T-cell (primary cell): ENCODE data around the gene C5orf15. TPM values are rescaled to one million over a fixed set of nuclear protein-coding genes. Genes with fewer than 3 reads are reported as not detected.

Source experiments
- ATAC-seq, 4 experiments: fragments of 200-7000 bp in 3 of 4; fragments of 150-1000 bp in 1 of 4; cut with Tn5 transposase; replicated peaks in 1 of 4; 1 replicate in 3 of 4; 2 replicates in 1 of 4; pipeline ENCODE4 v1.10.0; 2021; ENCODE audit warnings: moderate library complexity in 3 of 4, mild to moderate bottlenecking in 2 of 4, moderate number of reproducible peaks in 1 of 4
- CTCF ChIA-PET, 2 donors: fragments of 300-600 bp; sonication (Branson Sonifier 250); formaldehyde crosslinking; loops; one replicate each; lab custom pipeline; 2022; ENCODE audit warnings: antibody characterized with exemption in 2 of 2; lab: Charles Lee
- POLR2A ChIA-PET, 2 donors: fragments of 300-600 bp; sonication (Branson Sonifier 250); formaldehyde crosslinking; loops; one replicate each; lab custom pipeline; 2022; ENCODE audit warnings: antibody characterized with exemption in 2 of 2; lab: Charles Lee
- DNase-seq, 35 experiments: peaks; one replicate each; pipeline versions ENCODE4 v3.0.0 to v3.0.0-alpha.2; 2013 to 2023
- H3K27ac ChIP-seq: one replicate; pipeline ENCODE4 v1.5.1; 2013; ENCODE audit warnings: low read length
- H3K27me3 ChIP-seq, 2 experiments: replicated peaks in 1 of 2; 1 replicate in 1 of 2; 2 replicates in 1 of 2; pipeline versions ENCODE4 v1.6.1 to v1.7.0; 2013; ENCODE audit warnings: low read length in 1 of 2, mixed read lengths in 1 of 2; ENCODE audit not compliant: control insufficient read depth in 2 of 2, insufficient read depth in 2 of 2; ENCODE audit errors: extremely low read depth in 1 of 2
- H3K36me3 ChIP-seq, 2 donors: 1 replicate in 1 of 2; 2 replicates in 1 of 2; pipeline versions ENCODE4 v1.6.1 to v1.7.0; 2013; ENCODE audit warnings: low read length in 1 of 2; ENCODE audit not compliant: control insufficient read depth in 2 of 2, insufficient read depth in 1 of 2; ENCODE audit errors: extremely low read depth in 1 of 2
- H3K4me1 ChIP-seq, 2 experiments: 1 replicate in 1 of 2; 2 replicates in 1 of 2; pipeline versions ENCODE4 v1.6.1 to v1.7.0; 2013; ENCODE audit warnings: low read length in 2 of 2, mixed read lengths in 1 of 2; ENCODE audit not compliant: insufficient read depth in 2 of 2, control insufficient read depth in 1 of 2; ENCODE audit errors: extremely low read depth in 1 of 2
- H3K4me3 ChIP-seq, 2 donors: 1 replicate in 1 of 2; 2 replicates in 1 of 2; pipeline versions ENCODE4 v1.5.1 to v1.7.0; 2013; ENCODE audit warnings: mild to moderate bottlenecking in 2 of 2, low read length in 1 of 2, moderate library complexity in 1 of 2; ENCODE audit not compliant: control insufficient read depth in 1 of 2; ENCODE audit errors: extremely low read depth in 1 of 2
- H3K9me3 ChIP-seq: 2 replicates; pipeline ENCODE4 v1.7.0; 2013
- H3K27ac Mint-ChIP-seq, 2 donors: one replicate each; pipeline ENCODE4 v1.8.0; 2020 to 2021; ENCODE audit warnings: mild to moderate bottlenecking in 2 of 2, mixed read lengths in 2 of 2
- H3K27me3 Mint-ChIP-seq, 2 donors: one replicate each; pipeline ENCODE4 v1.8.0; 2021 to 2022; ENCODE audit warnings: mixed read lengths in 2 of 2
- H3K36me3 Mint-ChIP-seq: one replicate; pipeline ENCODE4 v1.8.0; 2021; ENCODE audit warnings: mixed read lengths
- H3K4me1 Mint-ChIP-seq, 3 donors: one replicate each; pipeline ENCODE4 v1.8.0; 2020 to 2022; ENCODE audit warnings: mixed read lengths in 3 of 3, mild to moderate bottlenecking in 1 of 3
- H3K4me3 Mint-ChIP-seq, 3 donors: one replicate each; pipeline ENCODE4 v1.8.0; 2020 to 2022; ENCODE audit warnings: mild to moderate bottlenecking in 3 of 3, mixed read lengths in 3 of 3, moderate library complexity in 3 of 3
- H3K9me3 Mint-ChIP-seq, 3 donors: one replicate each; pipeline ENCODE4 v1.8.0; 2020 to 2022; ENCODE audit warnings: mixed read lengths in 3 of 3
- WGBS: methylation state at CpG from one replicate; pipeline ENCODE4 v1.1.5; 2013; ENCODE audit warnings: missing lambda C conversion rate; ENCODE audit not compliant: insufficient coverage; 5-methylcytosine and 5-hydroxymethylcytosine counted together
- total RNA-seq, 35 experiments: library from RNA in 6 of 35; stranded (reverse) in 6 of 35; fragments of 120-200 nt in 1 of 35; gene quantifications; one replicate each; pipeline versions ENCODE4 v1.2.1 to v1.2.4 and lab custom pipeline; 2013 to 2026

The C5orf15 gene
- total RNA-seq, 5 donors from 2014 or later (not counting 1 experiment from before 2014, with no cell fraction given) = 12.6 to 14.7 (median 14.5) TPM

GRCh38 chr5:134000091-134000511 is 31.7 kb upstream of the C5orf15 start:
- no peak for DNase-seq
- no peak overlapping the region for H3K4me3 ChIP-seq
- WGBS = 53% methylated on average over 4 of the region's 5 CpGs
- H3K4me1 ChIP-seq = peaks cover 7 to 66% of the 10 kb centered on the region in 2 experiments
- peaks cover 3% of the 10 kb centered on the region for H3K36me3 Mint-ChIP-seq
- no peaks in the 10 kb centered on the region for H3K9me3 ChIP-seq
- H3K36me3 ChIP-seq = peaks cover 0 to 5% of the 10 kb centered on the region in 2 donors
- no peak overlapping the region for H3K27ac ChIP-seq
- no peaks in the 10 kb centered on the region for H3K27me3 ChIP-seq
- no peak for ATAC-seq
- no peak overlapping the region for H3K4me3 Mint-ChIP-seq
- CTCF ChIA-PET = no interaction called here
- no peaks in the 10 kb centered on the region for H3K27me3 Mint-ChIP-seq
- H3K27ac Mint-ChIP-seq = peak overlapping the region in 1 of 2 donors; percentile 2
- H3K4me1 Mint-ChIP-seq = peaks cover 66 to 73% (median 68%) of the 10 kb centered on the region in 3 donors
- POLR2A ChIA-PET = interaction anchor here in 1 of 2 donors (0.6 kb wide), 1 partner anchor 175 kb away, joined by 3 read pairs; no protein-coding TSS in a partner anchor
- H3K9me3 Mint-ChIP-seq = no peaks in the 10 kb centered on the region

- H3K27ac Mint-ChIP-seq = peak overlapping the region in 1 of 2 donors; percentile 34
- POLR2A ChIA-PET = interaction anchor here in 1 of 2 donors (0.7 kb wide), 1 partner anchor 69 kb away, joined by 3 read pairs; no protein-coding TSS in a partner anchor
- Histone ChIP-seq H3K27ac (no peak overlapping the region), H3K4me3 (no peak overlapping the region), H3K4me1 (peaks cover 7 to 67% of the 10 kb centered on the region in 2 experiments), H3K36me3 (peaks cover 0 to 5% of the 10 kb centered on the region in 2 donors), H3K9me3 (no peaks in the 10 kb centered on the region), H3K27me3 (no peaks in the 10 kb centered on the region)
- no peak for ATAC-seq
- 98% methylated on average over 4 of the region's 7 CpGs for WGBS
- H3K4me3 Mint-ChIP-seq = no peak overlapping the region
- H3K27me3 Mint-ChIP-seq = no peaks in the 10 kb centered on the region
- DNase-seq = no peak
- no peaks in the 10 kb centered on the region for H3K9me3 Mint-ChIP-seq
- CTCF ChIA-PET = interaction anchor here (0.6 to 1.1 kb wide), 2 partner anchors 20 to 81 kb away, joined by 3 to 5 read pairs; no protein-coding TSS in a partner anchor
- H3K4me1 Mint-ChIP-seq = peaks cover 77 to 86% (median 81%) of the 10 kb centered on the region in 3 donors
- H3K36me3 Mint-ChIP-seq = peaks cover 3% of the 10 kb centered on the region
These were observed 30.4 kb upstream of the C5orf15 start for GRCh38 chr5:133998807-133999206.

- Histone ChIP-seq H3K27ac (no peak overlapping the region), H3K9me3 (no peaks in the 10 kb centered on the region), H3K4me1 (peaks cover 1 to 60% of the 10 kb centered on the region in 2 experiments), H3K36me3 (peaks cover 0 to 5% of the 10 kb centered on the region in 2 donors), H3K4me3 (no peak overlapping the region), H3K27me3 (no peaks in the 10 kb centered on the region)
- H3K27me3 Mint-ChIP-seq = no peaks in the 10 kb centered on the region
- 100% methylated on average over 1 of the region's 6 CpGs for WGBS
- DNase-seq (no peak), ATAC-seq (no peak)
- POLR2A ChIA-PET = interaction anchor here in 1 of 2 donors (0.6 kb wide), 1 partner anchor 110 kb away, joined by 3 read pairs; no protein-coding TSS in a partner anchor
- CTCF ChIA-PET = interaction anchor here in 1 of 2 donors (0.7 to 1.1 kb wide), 4 partner anchors 20 to 623 kb away, joined by 3 to 5 read pairs (median 4); no protein-coding TSS in a partner anchor
- peaks cover 73 to 84% (median 78%) of the 10 kb centered on the region in 3 donors for H3K4me1 Mint-ChIP-seq
- no peaks in the 10 kb centered on the region for H3K9me3 Mint-ChIP-seq
- peaks cover 3% of the 10 kb centered on the region for H3K36me3 Mint-ChIP-seq
- peak overlapping the region in 1 of 2 donors; percentile 34 for H3K27ac Mint-ChIP-seq
- H3K4me3 Mint-ChIP-seq = no peak overlapping the region
These were observed 29.6 kb upstream of the C5orf15 start for GRCh38 chr5:133998042-133998441.

GRCh38 chr5:133996683-133997252 is 28.3 kb upstream of the C5orf15 start:
- DNase-seq (peak in 3 of 35 experiments; percentile 19 to 42 (median 33)), ATAC-seq (peak in 1 of 4 experiments; percentile 33)
- no peak overlapping the region for H3K27ac ChIP-seq
- peaks cover 0 to 5% of the 10 kb centered on the region in 2 donors for H3K36me3 ChIP-seq
- H3K4me3 ChIP-seq = no peak overlapping the region
- peaks cover 0 to 51% of the 10 kb centered on the region in 2 experiments for H3K4me1 ChIP-seq
- ChIA-PET CTCF (interaction anchor here (0.5 to 1.1 kb wide), 8 partner anchors 15 to 1543 kb away, joined by 3 to 6 read pairs (median 4); no protein-coding TSS in a partner anchor), POLR2A (no interaction called here)
- Mint-ChIP-seq H3K4me1 (peaks cover 70 to 78% (median 72%) of the 10 kb centered on the region in 3 donors), H3K4me3 (no peak overlapping the region), H3K27me3 (no peaks in the 10 kb centered on the region), H3K27ac (no peak overlapping the region), H3K9me3 (no peaks in the 10 kb centered on the region), H3K36me3 (peaks cover 3% of the 10 kb centered on the region)
- 71% methylated on average over 1 of the region's 3 CpGs for WGBS
- H3K9me3 ChIP-seq = no peaks in the 10 kb centered on the region
- H3K27me3 ChIP-seq = no peaks in the 10 kb centered on the region

GRCh38 chr5:133995883-133996563 is 27.6 kb upstream of the C5orf15 start:
- no peak overlapping the region for H3K27ac Mint-ChIP-seq
- H3K9me3 ChIP-seq = no peaks in the 10 kb centered on the region
- WGBS = 85% methylated on average over 4 of the region's 7 CpGs
- H3K36me3 ChIP-seq = peaks cover 5% of the 10 kb centered on the region in 2 donors
- H3K9me3 Mint-ChIP-seq = no peaks in the 10 kb centered on the region
- no peak overlapping the region for H3K4me3 Mint-ChIP-seq
- DNase-seq = no peak
- peaks cover 4% of the 10 kb centered on the region for H3K36me3 Mint-ChIP-seq
- H3K27ac ChIP-seq = no peak overlapping the region
- no peak for ATAC-seq
- H3K4me1 ChIP-seq = peaks cover 0 to 44% of the 10 kb centered on the region in 2 experiments
- H3K27me3 Mint-ChIP-seq = no peaks in the 10 kb centered on the region
- ChIA-PET POLR2A (no interaction called here), CTCF (interaction anchor here (0.5 to 1.1 kb wide), 4 partner anchors 14 to 630 kb away, joined by 4 to 6 read pairs (median 6); no protein-coding TSS in a partner anchor)
- H3K4me1 Mint-ChIP-seq = peaks cover 63 to 73% (median 66%) of the 10 kb centered on the region in 3 donors
- no peaks in the 10 kb centered on the region for H3K27me3 ChIP-seq
- H3K4me3 ChIP-seq = no peak overlapping the region

GRCh38 chr5:133995341-133995740 is 26.9 kb upstream of the C5orf15 start:
- Histone ChIP-seq H3K27ac (no peak overlapping the region), H3K4me1 (peaks cover 0 to 39% of the 10 kb centered on the region in 2 experiments), H3K4me3 (no peak overlapping the region), H3K9me3 (no peaks in the 10 kb centered on the region), H3K27me3 (no peaks in the 10 kb centered on the region), H3K36me3 (peaks cover 5 to 12% of the 10 kb centered on the region in 2 donors)
- ChIA-PET POLR2A (no interaction called here), CTCF (no interaction called here)
- no peak for ATAC-seq
- Mint-ChIP-seq H3K4me3 (no peak overlapping the region), H3K9me3 (no peaks in the 10 kb centered on the region), H3K27me3 (no peaks in the 10 kb centered on the region), H3K4me1 (peaks cover 60 to 66% (median 60%) of the 10 kb centered on the region in 3 donors), H3K36me3 (peaks cover 8% of the 10 kb centered on the region), H3K27ac (no peak overlapping the region)
- no peak for DNase-seq
- 80% methylated on average over 8 of the region's 8 CpGs for WGBS
